NCI-H510A treated with DMSO at 0.1 percent for 48 hours (cell line): ENCODE measurements around the gene DGKD.

Source experiments
- DNase-seq: peaks from one replicate; lab custom pipeline; 2025; lab: John Stamatoyannopoulos, UW

The DGKD gene

GRCh38 chr2:233429175-233429897 lies 75.0 kb downstream of the DGKD start:
- no peak for DNase-seq

GRCh38 chr2:233430081-233430480 lies 75.8 kb downstream of the DGKD start:
- DNase-seq, result no peak

GRCh38 chr2:233430651-233431050 lies 76.4 kb downstream of the DGKD start:
- no peak for DNase-seq

GRCh38 chr2:233433029-233433428 lies 78.7 kb downstream of the DGKD start:
- DNase-seq, result no peak

GRCh38 chr2:233433794-233434193 lies 79.5 kb downstream of the DGKD start:
- DNase-seq, result no peak

GRCh38 chr2:233434666-233435330 lies 80.5 kb downstream of the DGKD start:
- no peak for DNase-seq

GRCh38 chr2:233435436-233436190 lies 81.3 kb downstream of the DGKD start:
- DNase-seq, result no peak

GRCh38 chr2:233436191-233436581 lies 81.9 kb downstream of the DGKD start:
- DNase-seq, result no peak

- no peak for DNase-seq
Observed at GRCh38 chr2:233436691-233437438, 82.6 kb downstream of the DGKD start.

- DNase-seq, result no peak
Observed at GRCh38 chr2:233437439-233437955, 83.2 kb downstream of the DGKD start.

GRCh38 chr2:233438573-233439147 lies 84.4 kb downstream of the DGKD start:
- no peak for DNase-seq

GRCh38 chr2:233439191-233439590 lies 84.9 kb downstream of the DGKD start:
- DNase-seq, result no peak

GRCh38 chr2:233440314-233440713 lies 86.0 kb downstream of the DGKD start:
- DNase-seq, result no peak

GRCh38 chr2:233440714-233441113 lies 86.4 kb downstream of the DGKD start:
- DNase-seq, result no peak

GRCh38 chr2:233441161-233442027 lies 87.1 kb downstream of the DGKD start:
- DNase-seq, result no peak

GRCh38 chr2:233442028-233442310 lies 87.7 kb downstream of the DGKD start:
- no peak for DNase-seq

- peak; percentile 76 for DNase-seq
Observed at GRCh38 chr2:233443511-233444183, 89.4 kb downstream of the DGKD start.

GRCh38 chr2:233444501-233444900 lies 90.2 kb downstream of the DGKD start:
- DNase-seq, result no peak

- DNase-seq, result no peak
Observed at GRCh38 chr2:233445152-233445830, 91.0 kb downstream of the DGKD start.

- no peak for DNase-seq
Observed at GRCh38 chr2:233446121-233446520, 91.8 kb downstream of the DGKD start.
